Lower leg skin (tissue), 4 donors: ENCODE data around the gene PTPRC. TPM values are rescaled to one million over a fixed set of nuclear protein-coding genes. Genes with fewer than 3 reads are reported as not detected.

ENCODE experiments used
- DNase-seq, 2 donors: peaks; one replicate each; pipeline ENCODE4 v3.0.0-alpha.2; 2019; ENCODE audit warnings: low spot score in 2 of 2
- H3K4me3 ChIP-seq: fragments of 200-600 bp; sonication (generic); 2 replicates; pipeline ENCODE4 v1.5.1; 2017; ENCODE audit warnings: mild to moderate bottlenecking, low read depth; ENCODE audit not compliant: poor library complexity, severe bottlenecking
- CTCF ChIP-seq, 3 donors: fragments of 450-650 bp; IDR thresholded peaks; one replicate each; pipeline ENCODE4 v1.5.1; 2016; ENCODE audit warnings: antibody characterized with exemption in 3 of 3, mild to moderate bottlenecking in 3 of 3, moderate library complexity in 2 of 3
- POLR2A ChIP-seq, 2 donors: fragments of 450-650 bp; IDR thresholded peaks; one replicate each; pipeline ENCODE4 v1.6.1; 2016 to 2017; ENCODE audit warnings: antibody characterized with exemption in 2 of 2, mild to moderate bottlenecking in 1 of 2, moderate library complexity in 1 of 2
- WGBS, 2 donors: methylation state at CpG; one replicate each; pipeline ENCODE4 v1.1.5; 2018; 5-methylcytosine and 5-hydroxymethylcytosine counted together
- intact Hi-C: fragments of 100-400 bp; cut with DNase I; formaldehyde crosslinking; loops from one replicate; pipeline ENCODE4 v1.15.0; 2023; ENCODE audit warnings: low total_unique reads
- total RNA-seq, 4 donors: library from RNA; depleted of rRNA; stranded (reverse); fragments of >200 nt; gene quantifications; one replicate each; pipeline ENCODE4 v1.1.0, GENCODE V29; 2016

PTPRC gene
- total RNA-seq, 4 donors from 2014 or later, result 4.0 to 8.3 (median 4.7) TPM

GRCh38 chr1:198700396-198700795 is 61.6 kb downstream of the PTPRC start:
- no peak overlapping the region for H3K4me3 ChIP-seq
- DNase-seq, result no peak
- intact Hi-C loops, result no loop called here
- WGBS, 2 donors, result 44 to 54% methylated on average over 1 of the region's 1 CpG
- TF ChIP-seq CTCF (IDR thresholded peaks at IDR 0.05) (no peak), POLR2A (IDR thresholded peaks at IDR 0.05) (no peak)

GRCh38 chr1:198701250-198701649 is 62.4 kb downstream of the PTPRC start:
- TF ChIP-seq POLR2A (IDR thresholded peaks at IDR 0.05), result no peak
- TF ChIP-seq CTCF (IDR thresholded peaks at IDR 0.05), result no peak
- no peak for DNase-seq
- 22 to 50% methylated on average over 1 of the region's 1 CpG for WGBS, 2 donors
- intact Hi-C loops, result no loop called here
- H3K4me3 ChIP-seq, result no peak overlapping the region

GRCh38 chr1:198701766-198702539 is 63.1 kb downstream of the PTPRC start:
- TF ChIP-seq CTCF (IDR thresholded peaks at IDR 0.05) (no peak), POLR2A (IDR thresholded peaks at IDR 0.05) (no peak)
- intact Hi-C loops, result no loop called here
- DNase-seq, result no peak
- no peak overlapping the region for H3K4me3 ChIP-seq
- 93 to 94% methylated on average over 4 of the region's 4 CpGs for WGBS, 2 donors

GRCh38 chr1:198708761-198709525 is 70.1 kb downstream of the PTPRC start:
- intact Hi-C loops, result no loop called here
- H3K4me3 ChIP-seq, result no peak overlapping the region
- no peak for TF ChIP-seq POLR2A (IDR thresholded peaks at IDR 0.05)
- TF ChIP-seq CTCF (IDR thresholded peaks at IDR 0.05), result no peak
- DNase-seq, result no peak
- WGBS, 2 donors, result 91 to 95% methylated on average over 5 of the region's 5 CpGs

GRCh38 chr1:198711837-198712236 is 73.0 kb downstream of the PTPRC start:
- no peak for DNase-seq
- WGBS, 2 donors, result 81 to 85% methylated on average over 1 of the region's 1 CpG
- intact Hi-C loops, result no loop called here
- TF ChIP-seq POLR2A (IDR thresholded peaks at IDR 0.05) (no peak), CTCF (IDR thresholded peaks at IDR 0.05) (no peak)
- no peak overlapping the region for H3K4me3 ChIP-seq
